ENCODE data around the gene SYS1.

DNA sequence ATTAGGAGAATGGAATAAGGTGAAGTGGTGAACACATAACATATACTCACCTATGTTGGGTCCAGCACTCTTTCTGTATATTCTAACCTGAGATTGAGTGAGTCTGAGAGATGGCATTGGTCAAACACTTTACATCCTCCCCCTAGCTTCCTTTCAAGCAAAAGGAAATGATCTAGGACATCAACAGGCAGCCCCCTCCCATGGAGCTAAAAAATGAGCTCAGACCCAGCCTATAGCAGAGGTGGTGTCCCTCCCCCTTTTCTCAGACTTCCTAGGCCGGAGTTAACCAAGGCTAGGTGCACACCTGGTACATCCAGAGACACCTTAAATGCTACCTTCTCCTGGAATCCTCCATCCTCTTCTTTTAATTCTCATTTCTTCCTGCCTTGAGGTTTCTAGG lies 9.2 kb upstream of the SYS1 start:
- TF ChIP-seq EP300 (IDR thresholded peaks at IDR 0.05; ENCODE audit: borderline replicate concordance in 1 of 2, low read depth in 1 of 2, low read length in 1 of 2) (no peak), POLR2AphosphoS5 (IDR thresholded peaks at IDR 0.05; ENCODE audit: low read depth, low read length) (no peak), RAD21 (IDR thresholded peaks at IDR 0.05; ENCODE audit: low read length) (no peak), MEF2A (IDR thresholded peaks at IDR 0.05; ENCODE audit: borderline replicate concordance, low read depth) (no peak)
- TF ChIP-seq, protein P1, sequence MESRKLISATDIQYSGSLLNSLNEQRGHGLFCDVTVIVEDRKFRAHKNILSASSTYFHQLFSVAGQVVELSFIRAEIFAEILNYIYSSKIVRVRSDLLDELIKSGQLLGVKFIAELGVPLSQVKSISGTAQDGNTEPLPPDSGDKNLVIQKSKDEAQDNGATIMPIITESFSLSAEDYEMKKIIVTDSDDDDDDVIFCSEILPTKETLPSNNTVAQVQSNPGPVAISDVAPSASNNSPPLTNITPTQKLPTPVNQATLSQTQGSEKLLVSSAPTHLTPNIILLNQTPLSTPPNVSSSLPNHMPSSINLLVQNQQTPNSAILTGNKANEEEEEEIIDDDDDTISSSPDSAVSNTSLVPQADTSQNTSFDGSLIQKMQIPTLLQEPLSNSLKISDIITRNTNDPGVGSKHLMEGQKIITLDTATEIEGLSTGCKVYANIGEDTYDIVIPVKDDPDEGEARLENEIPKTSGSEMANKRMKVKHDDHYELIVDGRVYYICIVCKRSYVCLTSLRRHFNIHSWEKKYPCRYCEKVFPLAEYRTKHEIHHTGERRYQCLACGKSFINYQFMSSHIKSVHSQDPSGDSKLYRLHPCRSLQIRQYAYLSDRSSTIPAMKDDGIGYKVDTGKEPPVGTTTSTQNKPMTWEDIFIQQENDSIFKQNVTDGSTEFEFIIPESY (IDR thresholded peaks at IDR 0.05; ENCODE audit: borderline replicate concordance, low read depth): no peak
- TF ChIP-seq, protein P2, sequence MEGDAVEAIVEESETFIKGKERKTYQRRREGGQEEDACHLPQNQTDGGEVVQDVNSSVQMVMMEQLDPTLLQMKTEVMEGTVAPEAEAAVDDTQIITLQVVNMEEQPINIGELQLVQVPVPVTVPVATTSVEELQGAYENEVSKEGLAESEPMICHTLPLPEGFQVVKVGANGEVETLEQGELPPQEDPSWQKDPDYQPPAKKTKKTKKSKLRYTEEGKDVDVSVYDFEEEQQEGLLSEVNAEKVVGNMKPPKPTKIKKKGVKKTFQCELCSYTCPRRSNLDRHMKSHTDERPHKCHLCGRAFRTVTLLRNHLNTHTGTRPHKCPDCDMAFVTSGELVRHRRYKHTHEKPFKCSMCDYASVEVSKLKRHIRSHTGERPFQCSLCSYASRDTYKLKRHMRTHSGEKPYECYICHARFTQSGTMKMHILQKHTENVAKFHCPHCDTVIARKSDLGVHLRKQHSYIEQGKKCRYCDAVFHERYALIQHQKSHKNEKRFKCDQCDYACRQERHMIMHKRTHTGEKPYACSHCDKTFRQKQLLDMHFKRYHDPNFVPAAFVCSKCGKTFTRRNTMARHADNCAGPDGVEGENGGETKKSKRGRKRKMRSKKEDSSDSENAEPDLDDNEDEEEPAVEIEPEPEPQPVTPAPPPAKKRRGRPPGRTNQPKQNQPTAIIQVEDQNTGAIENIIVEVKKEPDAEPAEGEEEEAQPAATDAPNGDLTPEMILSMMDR (IDR thresholded peaks at IDR 0.05): no peak
